Astrocyte (in vitro differentiated cells and primary cell): ENCODE measurements around the gene FBXO47.
"Not testable (repeated sequence)": the region's sequence is repeated elsewhere in the genome, so short reads cannot be mapped to it uniquely, and the experiment has no call there.

Source experiments
- EZH2 ChIP-seq: IDR thresholded peaks from 2 replicates; pipeline ENCODE4 v1.6.1; 2012; ENCODE audit warnings: mild to moderate bottlenecking, low read length, inconsistent platforms; ENCODE audit not compliant: insufficient read depth
- TF ChIP-seq, protein P1 (sequence below): IDR thresholded peaks from 2 replicates; pipeline ENCODE4 v1.5.1; 2011; ENCODE audit warnings: low read depth, mild to moderate bottlenecking, inconsistent platforms, low read length, moderate library complexity; ENCODE audit not compliant: insufficient read depth

DNA sequence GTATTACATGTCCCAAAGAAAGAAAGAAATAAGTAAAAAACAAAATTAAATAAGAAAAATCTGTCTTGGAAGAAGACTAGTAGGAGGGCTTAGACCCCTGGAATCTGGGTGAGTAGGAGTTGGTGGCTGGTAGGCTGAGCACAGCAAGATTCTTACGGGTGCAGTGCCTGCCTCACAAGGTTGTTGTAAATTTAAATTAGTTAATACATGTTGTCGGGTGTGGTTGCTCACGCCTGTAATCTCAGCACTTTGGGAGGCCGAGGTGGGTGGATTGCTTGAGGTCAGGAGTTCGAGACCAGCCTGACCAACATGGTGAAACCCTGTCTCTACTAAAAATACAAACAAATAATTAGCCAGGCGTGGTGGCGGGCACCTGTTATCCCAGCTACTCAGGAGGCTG, 13.4 kb downstream of the FBXO47 start:
- TF ChIP-seq, protein P1, sequence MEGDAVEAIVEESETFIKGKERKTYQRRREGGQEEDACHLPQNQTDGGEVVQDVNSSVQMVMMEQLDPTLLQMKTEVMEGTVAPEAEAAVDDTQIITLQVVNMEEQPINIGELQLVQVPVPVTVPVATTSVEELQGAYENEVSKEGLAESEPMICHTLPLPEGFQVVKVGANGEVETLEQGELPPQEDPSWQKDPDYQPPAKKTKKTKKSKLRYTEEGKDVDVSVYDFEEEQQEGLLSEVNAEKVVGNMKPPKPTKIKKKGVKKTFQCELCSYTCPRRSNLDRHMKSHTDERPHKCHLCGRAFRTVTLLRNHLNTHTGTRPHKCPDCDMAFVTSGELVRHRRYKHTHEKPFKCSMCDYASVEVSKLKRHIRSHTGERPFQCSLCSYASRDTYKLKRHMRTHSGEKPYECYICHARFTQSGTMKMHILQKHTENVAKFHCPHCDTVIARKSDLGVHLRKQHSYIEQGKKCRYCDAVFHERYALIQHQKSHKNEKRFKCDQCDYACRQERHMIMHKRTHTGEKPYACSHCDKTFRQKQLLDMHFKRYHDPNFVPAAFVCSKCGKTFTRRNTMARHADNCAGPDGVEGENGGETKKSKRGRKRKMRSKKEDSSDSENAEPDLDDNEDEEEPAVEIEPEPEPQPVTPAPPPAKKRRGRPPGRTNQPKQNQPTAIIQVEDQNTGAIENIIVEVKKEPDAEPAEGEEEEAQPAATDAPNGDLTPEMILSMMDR: not testable (repeated sequence)
- not testable (repeated sequence) for TF ChIP-seq EZH2
